ENCODE results near the gene MDN1. TPM values are rescaled to one million over a fixed set of nuclear protein-coding genes. Genes with fewer than 3 reads are reported as not detected.

MDN1 gene
- total and polyA plus RNA-seq, 2 of the 4 experiments (the other 2 are of a cell fraction) = 7.7 to 26.7 TPM

GRCh38 chr6:89685311-89685710 is 134.3 kb downstream of the MDN1 start:
- Histone ChIP-seq H3K27me3 (ENCODE audit: control insufficient read depth, insufficient read depth, low read length) (no peaks in the 10 kb centered on the region), H4K5ac (ENCODE audit: low read depth, low read length) (no peak overlapping the region), H3K4ac (ENCODE audit: low read depth, low read length) (no peak overlapping the region), H2BK20ac (ENCODE audit: low read depth, low read length) (no peak overlapping the region), H2BK15ac (ENCODE audit: low read depth, low read length) (no peak overlapping the region), H2AFZ (replicated peaks; ENCODE audit: low read length, poor library complexity) (no peak overlapping the region), H3K27ac (ENCODE audit: insufficient read depth, low read length) (no peak overlapping the region), H3K56ac (ENCODE audit: extremely low read depth, insufficient read depth, low read length) (no peak overlapping the region), H3K18ac (ENCODE audit: low read depth, low read length) (no peak overlapping the region), H3K9me1 (ENCODE audit: insufficient read depth, low read length) (no peaks in the 10 kb centered on the region), H3K9ac (ENCODE audit: low read depth, low read length) (no peak overlapping the region), H2BK5ac (ENCODE audit: low read depth, low read length, poor library complexity, severe bottlenecking) (no peak overlapping the region), H2BK120ac (ENCODE audit: low read depth, low read length) (no peak overlapping the region), H3K23ac (ENCODE audit: low read depth, low read length) (no peak overlapping the region), H3K4me3 (ENCODE audit: insufficient read depth, low read depth, low read length) (no peak overlapping the region), H4K91ac (ENCODE audit: insufficient read depth, low read depth, low read length) (no peak overlapping the region), H3K4me2 (ENCODE audit: low read depth, low read length) (no peak overlapping the region), H4K20me1 (ENCODE audit: insufficient read depth, low read length) (no peaks in the 10 kb centered on the region), H3K79me1 (ENCODE audit: low read depth in 1 of 2, low read length in 2 of 2) (no peaks in the 10 kb centered on the region), H3K14ac (replicated peaks; ENCODE audit: low read depth, low read length) (no peak overlapping the region), H3K9me3 (ENCODE audit: control insufficient read depth, insufficient read depth, low read length) (no peaks in the 10 kb centered on the region), H2AK5ac (ENCODE audit: low read depth, low read length) (no peak overlapping the region), H3K4me1 (ENCODE audit: control insufficient read depth, insufficient read depth, low read length) (no peaks in the 10 kb centered on the region), H3K36me3 (ENCODE audit: control insufficient read depth, insufficient read depth, low read length) (peaks cover 48% of the 10 kb centered on the region), H2AK9ac (replicated peaks; ENCODE audit: low read depth, low read length, poor library complexity) (no peak overlapping the region), H4K8ac (ENCODE audit: low read depth in 2 of 2, low read length in 2 of 2) (no peak overlapping the region)
- dilution Hi-C loops (cut with HindIII; ENCODE audit: low sequenced_read_pairs, unreplicated experiment) = no loop called here
- DNase-seq = no peak
- POLR2A ChIA-PET (ENCODE audit: unreplicated experiment) = no interaction called here
- intact Hi-C loops (cut with micrococcal nuclease) = no loop called here
- ATAC-seq (ENCODE audit: low read depth) = no peak
- TF ChIP-seq MAFK (IDR thresholded peaks at IDR 0.05; ENCODE audit: low read depth, low read length) (no peak), MXI1 (IDR thresholded peaks at IDR 0.05; ENCODE audit: borderline replicate concordance, low read depth, low read length) (no peak), CEBPB (IDR thresholded peaks at IDR 0.05; ENCODE audit: low read depth, low read length) (no peak), BHLHE40 (IDR thresholded peaks at IDR 0.05; ENCODE audit: low read depth, low read length) (no peak), ELK1 (IDR thresholded peaks at IDR 0.05; ENCODE audit: borderline replicate concordance, low read depth, low read length) (no peak), SMC3 (IDR thresholded peaks at IDR 0.05; ENCODE audit: low read depth, low read length) (no peak), POLR2A (IDR thresholded peaks at IDR 0.05; ENCODE audit: low read depth, low read length) (no peak), USF2 (IDR thresholded peaks at IDR 0.05; ENCODE audit: low read depth, low read length) (no peak), RAD21 (IDR thresholded peaks at IDR 0.05; ENCODE audit: low read length) (no peak), FOS (IDR thresholded peaks at IDR 0.05; ENCODE audit: low read depth, low read length) (no peak), RFX5 (IDR thresholded peaks at IDR 0.05; ENCODE audit: low read depth, low read length) (no peak), NFE2L2 (IDR thresholded peaks at IDR 0.05; ENCODE audit: low read depth, low read length) (no peak), CTCF (conservative IDR thresholded peaks at IDR 0.05; ENCODE audit: low read depth, low read length) (no peak), MAZ (IDR thresholded peaks at IDR 0.05; ENCODE audit: borderline replicate concordance, low read depth, low read length) (no peak)
- no CpG with 5 or more reads among the region's 2 CpGs for WGBS, 2 experiments (ENCODE audit: extremely low coverage in 2 of 2, insufficient read length in 1 of 2)
- in situ Hi-C loops (cut with MboI; ENCODE audit: low sequenced_read_pairs) = no loop called here
- no TSS peak for BruUV-seq (replicated peaks)
- CTCF ChIA-PET = interaction anchor here (0.6 kb wide), 1 partner anchor 17 kb away, joined by 3 read pairs; no protein-coding TSS in a partner anchor
